ENCODE results near the gene ARHGEF33.

The ARHGEF33 gene

DNA sequence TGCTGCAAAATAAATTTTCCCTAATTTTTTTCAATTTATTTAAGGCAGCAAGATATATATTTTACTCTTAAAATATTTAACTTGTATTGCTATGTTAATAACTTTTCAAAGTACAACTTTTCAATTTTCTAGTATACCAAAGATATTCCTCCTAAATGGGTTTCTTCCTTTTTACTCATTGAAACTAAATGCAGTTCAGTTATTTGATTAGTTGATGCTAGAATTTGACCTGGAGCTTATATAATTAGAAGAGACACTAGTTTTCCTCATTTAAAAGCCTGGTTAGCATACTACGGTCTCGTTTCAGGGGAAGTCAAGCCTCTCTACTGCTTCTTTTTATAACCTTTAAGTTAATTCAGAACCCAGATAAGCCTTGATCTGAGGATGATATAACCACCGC is at the start of gene ARHGEF33:
Gene ARHGEF33 (plus strand): TSS at position 301 of the 400 bp plus-strand sequence. CDS start 29,573 bp downstream, outside the sequence.
- no peak for ATAC-seq

DNA sequence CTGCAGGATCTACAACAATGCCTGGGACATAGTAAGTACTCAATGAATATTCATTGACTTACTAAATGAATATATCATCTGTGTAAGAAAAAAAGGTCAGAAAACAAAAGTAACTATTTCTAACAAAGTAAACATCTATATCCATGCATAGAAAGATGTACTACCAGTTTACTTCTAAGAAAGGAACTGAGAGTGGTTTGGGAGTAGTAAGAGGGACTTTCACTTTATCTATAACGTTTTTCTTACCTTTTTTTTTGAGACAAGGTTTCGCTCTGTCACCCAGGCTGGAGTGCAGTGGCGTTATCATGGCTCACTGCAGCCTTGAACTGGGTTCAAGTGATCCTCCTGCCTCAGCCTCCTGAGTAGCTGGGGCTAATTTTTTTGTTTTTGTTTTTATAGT is 39.6 kb upstream of the ARHGEF33 start:
- ATAC-seq = no peak

DNA sequence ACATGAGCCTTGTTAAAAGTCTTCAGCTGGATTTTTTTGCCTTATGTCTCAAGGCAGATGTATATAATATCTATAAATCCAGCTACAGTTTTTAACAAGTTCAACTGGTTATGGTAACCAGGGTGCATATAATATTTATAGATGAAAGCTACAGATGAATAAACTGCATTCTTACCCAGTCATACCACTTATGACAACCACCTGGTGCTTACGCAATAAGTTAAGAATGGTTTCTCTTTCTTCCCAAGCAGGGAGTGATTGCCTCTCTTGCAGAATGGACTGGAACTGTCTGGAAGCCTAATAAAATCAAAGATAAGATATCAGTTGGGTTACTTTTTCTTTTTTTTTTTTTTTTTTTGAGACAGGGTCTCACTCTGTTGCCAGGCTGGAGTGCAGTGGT is 33.5 kb upstream of the ARHGEF33 start:
- no peak for ATAC-seq

DNA sequence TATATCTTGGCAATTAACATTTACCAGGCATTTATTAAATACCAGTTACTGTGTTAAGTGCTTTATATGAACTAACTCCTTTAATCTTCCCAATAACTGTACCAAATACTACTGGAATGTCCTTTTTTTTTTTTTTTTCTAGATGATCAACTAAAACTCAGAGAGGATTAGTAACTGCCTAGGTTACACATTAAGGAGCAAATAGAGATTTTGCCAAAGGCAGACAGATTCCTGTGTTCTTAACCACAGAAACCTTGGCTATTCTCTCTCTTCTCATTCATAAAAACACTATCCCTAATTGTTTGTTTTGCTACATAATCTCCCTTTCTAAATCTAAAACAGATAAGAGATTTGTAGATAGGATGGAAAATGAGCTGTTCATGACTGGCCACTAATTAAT is 27.2 kb upstream of the ARHGEF33 start:
- ATAC-seq = no peak

DNA sequence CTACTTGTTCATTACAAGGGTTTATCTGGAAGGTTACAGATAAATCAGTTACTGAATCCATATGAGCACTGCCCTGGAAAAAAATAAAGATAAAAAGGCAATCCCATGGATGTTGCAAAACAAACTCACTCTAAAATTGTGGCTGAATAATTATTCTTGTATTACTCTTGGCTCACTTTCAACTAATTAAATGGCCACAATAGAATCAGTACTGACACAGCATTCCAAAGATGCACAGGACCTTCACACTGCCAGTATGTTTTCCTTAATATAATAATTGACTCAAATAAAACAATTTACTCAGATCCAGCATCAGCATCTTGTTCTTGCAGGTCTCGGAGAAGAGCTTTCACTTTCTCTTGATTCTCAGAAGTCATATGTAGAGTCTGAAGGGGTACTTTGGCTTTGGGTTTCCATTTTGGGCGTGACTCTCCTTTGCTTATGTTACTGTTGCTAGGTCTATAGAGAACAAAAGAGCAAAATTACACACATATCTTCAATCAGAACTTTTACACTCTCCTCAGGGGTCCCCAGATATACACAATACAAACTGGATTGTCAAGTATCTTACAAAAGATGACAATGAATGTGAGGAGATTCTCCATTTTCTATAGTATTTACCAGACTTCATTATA is 26.5 kb upstream of the ARHGEF33 start:
- ATAC-seq = peak; percentile 55 to 80

DNA sequence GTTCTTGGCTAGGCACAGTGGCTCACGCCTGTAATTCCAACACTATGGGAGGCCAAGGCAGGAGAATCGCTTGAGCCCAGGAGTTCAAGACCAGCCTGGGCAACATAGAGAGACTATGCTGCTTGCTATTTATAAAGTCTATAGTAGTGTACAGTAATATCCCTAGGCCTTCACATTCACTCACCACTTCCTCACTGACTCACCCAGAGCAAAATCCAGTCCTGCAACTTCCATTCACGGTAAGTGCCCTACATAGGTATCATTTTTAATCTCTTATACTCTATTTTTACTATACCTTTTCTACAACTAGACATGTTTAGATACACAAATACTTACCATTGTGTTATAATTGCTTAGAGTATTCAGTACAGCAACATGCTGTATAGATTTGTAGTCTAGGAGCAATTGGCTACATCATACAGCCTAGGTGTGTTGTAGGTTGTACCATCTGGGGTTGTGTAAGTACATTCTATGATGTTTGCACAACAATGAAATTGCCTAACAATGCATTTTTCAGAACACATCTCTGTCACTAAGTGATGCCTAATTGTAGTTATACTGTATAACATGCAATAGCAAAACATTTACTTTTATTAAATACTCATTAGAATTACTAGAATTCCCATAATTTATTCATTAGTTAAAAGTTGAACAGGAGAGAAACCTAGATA is 22.8 kb upstream of the ARHGEF33 start:
- ATAC-seq = peak; percentile 32 to 57

DNA sequence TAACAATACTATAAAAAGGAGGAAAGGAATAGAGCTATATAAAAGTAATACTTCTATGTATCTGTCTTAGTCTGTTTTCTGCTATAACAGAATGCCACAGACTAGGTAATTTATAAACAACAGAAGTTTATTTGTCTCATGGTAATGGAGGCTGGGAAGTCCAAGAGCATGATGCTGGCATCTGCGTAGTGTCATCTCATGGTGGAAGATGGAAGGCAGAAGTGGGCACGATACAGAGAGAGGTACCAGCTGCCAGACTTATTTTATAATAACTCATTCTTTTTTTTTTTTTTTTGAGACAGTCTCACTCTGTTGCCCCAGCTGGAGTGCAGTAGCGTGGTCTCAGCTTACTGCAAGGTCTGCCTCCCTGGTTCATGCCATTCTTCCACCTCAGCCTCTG is 18.2 kb upstream of the ARHGEF33 start:
- no peak for ATAC-seq

DNA sequence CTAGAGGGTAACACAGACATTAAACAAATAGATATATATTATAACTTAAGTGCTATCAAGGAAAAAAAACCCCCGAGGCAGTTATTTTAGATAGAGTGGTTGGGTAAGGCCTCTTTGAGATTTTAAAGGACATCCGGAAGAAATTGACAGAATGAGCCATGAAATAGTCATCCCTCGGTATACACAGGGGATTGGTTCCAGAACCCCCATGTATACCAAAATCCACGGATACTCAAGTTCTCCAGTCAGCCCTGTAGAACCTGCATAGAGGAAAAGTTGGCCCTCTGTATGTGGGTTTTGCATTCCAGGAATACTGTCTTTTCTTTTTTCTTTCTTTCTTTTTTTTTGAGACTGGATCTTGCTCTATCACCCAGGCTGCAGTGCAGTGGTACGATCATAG is 15.9 kb upstream of the ARHGEF33 start:
- ATAC-seq = no peak

DNA sequence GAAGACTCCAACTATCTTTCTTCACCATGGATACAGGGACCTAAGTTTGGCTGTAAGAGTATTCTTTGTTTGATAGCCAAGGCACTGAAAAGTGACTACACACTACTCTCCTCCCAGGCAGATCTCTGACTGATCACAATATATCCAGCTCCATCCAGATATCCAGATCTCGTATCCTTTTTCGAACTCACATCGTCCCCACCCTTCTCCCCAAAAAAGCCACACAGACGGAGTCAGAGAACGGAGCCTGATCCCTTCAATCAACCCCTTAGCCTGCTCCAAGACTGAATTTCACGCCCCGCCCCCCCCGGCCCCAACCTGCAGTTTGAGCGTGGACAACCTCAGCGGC is 14.5 kb upstream of the ARHGEF33 start:
- no peak for ATAC-seq

DNA sequence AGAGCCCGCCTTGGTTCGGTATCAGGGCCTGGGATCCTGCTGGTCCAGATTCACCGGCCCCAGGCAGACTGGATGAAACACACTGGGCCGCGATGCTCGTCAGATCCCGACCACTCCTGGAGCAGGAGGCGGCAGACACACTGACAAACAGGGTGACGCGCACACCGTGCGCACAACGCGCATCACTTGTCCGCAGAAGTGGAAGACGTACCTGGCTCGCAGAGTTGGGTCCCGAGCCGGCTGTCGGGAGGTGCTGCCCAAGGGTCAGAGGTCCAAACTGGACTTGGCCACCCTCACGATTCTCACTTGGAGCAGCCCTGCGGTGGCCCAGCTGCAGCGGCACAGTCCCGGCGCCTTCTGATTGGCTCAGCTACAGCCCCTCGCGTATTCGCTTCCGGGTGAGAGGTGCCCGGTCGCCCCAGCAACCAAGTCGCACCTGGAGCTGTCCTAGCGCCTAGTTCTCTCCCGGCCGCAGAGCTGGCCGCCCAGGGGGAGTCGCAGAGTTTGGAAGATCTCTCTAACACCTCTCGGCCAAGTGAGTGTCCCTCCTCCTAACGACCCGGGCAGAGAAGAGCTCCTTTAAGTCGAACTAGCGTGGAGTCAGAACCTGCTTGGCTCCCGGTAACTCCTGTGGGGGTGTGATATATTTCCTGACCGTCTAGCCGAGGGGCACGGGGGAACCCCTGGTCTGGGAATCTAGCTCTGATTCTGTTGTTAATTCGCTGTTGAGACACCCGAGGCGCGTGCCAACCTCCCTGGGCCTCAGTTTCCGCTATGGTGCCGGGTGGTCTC is 13.9 kb upstream of the ARHGEF33 start, which contains the start of the genes DHX57 and MORN2:
Gene DHX57 (minus strand): TSS at position 359 of the 792 bp plus-strand sequence. CDS start 7,529 bp downstream, outside the sequence.
Gene MORN2 (plus strand): TSS at position 401 of the 792 bp plus-strand sequence.
- peak; percentile 99 for ATAC-seq

DNA sequence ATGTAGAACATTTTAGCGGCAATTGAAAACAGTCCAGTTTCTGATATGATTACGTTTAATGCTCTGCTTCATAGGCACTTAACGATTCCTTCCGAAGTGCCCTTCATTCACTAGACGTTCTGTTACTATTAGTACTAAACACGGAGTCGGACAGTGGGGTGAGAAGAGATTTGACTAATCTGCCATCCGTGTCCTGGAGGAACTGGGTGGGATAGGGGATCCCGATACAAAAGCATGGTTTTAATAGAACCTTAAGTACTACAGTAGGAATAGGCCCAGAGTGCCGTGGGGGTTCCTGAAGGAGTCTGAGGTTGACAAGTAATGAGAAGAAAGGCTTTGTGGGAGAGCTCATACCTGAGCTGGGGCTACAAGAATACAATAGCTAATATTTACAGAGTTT is 13.3 kb upstream of the ARHGEF33 start:
- ATAC-seq = no peak

DNA sequence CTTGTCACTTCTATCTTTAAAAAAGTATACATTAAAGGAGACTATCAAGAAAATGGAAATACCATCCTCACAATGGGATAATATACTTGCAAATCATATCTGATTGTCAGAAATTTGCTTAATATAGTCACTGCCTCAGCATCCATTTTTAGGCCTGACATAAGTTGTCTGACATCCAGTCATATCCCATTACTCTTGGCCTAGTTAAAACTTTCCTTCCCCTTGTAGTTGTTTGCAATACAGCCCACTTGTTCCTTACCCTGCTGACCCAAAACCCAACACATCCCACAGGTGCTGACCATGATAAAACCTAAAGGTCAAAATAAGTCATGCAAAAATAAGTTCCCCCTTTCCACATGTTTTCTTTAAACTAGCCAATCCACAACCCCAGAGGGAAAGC is 3.6 kb upstream of the ARHGEF33 start:
- ATAC-seq = no peak

DNA sequence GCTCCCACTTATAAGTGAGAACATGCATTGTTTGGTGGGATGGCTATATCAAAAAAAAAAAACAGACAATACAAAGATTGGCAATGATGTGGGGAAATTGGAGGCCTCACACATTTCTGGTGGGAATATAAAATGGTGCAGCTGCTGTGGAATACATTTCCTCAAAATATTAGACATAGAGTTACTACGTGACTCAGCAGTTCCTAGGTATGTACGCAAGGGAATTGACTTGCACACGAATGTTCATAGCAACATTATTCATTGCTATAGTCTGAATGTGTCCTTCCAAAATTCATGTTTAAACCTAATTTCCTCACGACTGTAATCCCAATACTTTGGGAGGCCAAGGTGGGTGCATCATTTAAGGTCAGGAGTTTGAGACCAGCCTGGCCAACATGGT is 2.3 kb upstream of the ARHGEF33 start:
- no peak for ATAC-seq

DNA sequence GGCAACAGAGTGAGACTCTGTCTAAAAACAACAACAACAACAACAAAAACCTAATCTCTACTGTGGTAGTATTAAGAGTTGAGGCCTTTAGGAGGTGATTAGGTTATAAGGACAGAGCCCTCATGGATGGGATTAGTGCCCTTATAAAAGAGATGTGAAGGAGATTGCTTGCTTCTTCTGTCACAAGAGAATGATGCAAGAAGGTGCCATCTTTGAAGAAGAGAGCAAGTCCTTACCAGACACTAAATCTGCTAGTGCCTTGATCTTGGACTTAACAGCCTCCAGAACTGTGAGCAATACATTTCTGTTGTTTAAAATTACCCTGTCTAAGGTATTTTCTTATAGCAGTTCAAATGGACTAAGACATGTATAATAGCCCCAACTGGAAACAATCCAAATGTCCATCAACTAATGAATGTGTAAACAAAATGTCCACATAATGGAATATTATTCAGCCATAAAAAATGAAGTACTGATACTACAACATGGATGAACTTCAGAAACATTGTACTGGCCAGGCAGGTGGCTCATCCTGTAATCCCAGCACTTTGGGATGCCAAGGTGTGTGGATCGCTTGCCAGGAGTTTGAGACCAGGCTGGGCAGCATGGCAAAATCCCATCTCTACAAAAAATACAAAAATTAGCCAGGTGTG is 1.6 kb upstream of the ARHGEF33 start:
- ATAC-seq = no peak

DNA sequence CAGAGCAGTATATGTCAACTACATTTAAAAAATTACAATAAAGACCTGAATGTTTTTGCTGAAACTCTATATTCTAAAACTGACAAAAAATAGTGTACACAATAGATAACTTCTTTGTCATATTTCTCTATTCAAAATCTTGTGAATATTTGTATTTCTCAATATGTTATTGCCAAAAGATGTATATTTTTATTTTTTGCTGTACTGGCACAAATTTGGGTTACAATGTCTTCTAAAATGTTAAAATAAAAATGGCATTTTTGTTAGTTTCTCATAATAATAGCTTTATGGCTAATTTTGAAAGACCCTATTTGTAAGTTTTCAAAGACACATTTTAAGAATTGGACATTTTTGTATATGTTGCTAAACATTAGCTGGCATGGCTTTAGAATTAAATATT is 630 bp upstream of the ARHGEF33 start:
- ATAC-seq = no peak

DNA sequence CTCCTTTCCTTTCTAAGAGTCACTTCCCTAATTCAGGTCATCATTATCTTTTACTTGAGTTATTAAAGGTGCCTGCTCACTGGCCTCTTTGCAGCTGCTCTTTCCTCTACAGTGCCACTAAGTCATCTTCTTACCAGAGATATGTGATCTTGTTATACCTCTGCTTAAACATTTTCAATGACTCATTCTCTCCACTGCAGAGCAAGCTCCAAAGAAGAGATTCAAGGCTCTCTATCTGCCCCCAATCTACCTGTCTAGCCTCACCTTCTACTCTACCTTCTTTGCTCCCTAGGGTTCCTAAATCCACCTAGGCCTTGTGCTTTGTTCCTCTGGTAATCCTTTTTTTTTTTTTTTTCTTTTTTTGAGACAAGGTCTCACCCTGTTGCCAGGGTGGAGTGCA is 3.1 kb downstream of the ARHGEF33 start:
- peak; percentile 53 to 55 for ATAC-seq

DNA sequence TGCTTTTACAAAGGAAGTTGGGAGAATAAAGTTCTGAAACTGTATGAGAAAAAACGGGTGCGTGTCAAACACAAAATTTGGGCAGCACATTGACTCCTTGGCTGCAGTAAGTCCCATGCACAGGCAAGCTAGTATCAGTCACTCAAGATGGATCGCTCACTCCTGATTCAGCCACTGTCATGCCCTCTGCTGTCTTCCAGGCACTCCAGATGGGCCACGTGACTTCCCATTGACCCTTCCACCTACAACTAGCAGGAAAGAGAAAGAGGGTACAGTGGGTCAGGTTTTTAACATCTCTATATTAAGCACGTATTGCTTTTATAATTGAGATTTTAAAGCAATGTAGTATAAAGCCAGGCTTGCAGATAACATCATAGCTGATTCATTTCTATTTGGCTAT is 8.6 kb downstream of the ARHGEF33 start:
- no peak for ATAC-seq

DNA sequence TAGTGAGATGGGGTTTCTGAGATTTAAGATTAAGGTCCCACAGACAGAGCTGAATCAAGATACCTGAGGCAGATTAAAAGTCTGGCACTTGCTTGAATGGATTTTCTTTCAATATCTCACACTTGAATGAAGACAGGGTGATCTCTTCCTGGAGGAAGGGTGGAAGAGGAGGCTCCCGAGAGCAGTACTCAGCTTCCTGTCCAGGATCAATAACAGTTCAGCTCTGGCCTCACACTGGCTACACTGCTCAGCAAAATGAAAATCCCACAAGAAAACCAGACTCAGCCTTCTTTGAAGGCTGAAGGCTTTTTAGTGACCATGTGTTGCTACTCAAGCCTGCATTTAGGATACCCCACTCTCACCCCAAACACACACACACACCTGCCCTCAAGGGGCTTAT is 11.1 kb downstream of the ARHGEF33 start:
- ATAC-seq = no peak

DNA sequence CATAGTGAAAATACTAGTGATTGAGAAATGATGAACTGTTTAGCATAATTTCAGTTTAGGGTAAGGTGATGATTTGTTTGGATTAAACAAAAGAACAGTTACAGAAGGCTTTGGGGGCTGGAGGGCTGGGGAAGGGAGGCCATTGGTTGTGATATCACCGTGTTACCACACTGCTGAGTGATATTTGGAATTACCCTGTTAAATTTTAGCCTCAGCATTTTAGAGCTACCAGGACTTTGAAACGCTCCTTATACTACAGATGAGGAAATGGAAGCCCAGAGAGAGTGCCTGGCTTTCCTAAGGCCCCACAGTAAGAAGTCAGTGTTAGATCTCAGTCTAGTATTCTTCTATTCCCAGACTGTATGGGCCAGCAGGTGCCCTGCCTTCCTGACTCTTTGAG is 15.6 kb downstream of the ARHGEF33 start:
- ATAC-seq = no peak

DNA sequence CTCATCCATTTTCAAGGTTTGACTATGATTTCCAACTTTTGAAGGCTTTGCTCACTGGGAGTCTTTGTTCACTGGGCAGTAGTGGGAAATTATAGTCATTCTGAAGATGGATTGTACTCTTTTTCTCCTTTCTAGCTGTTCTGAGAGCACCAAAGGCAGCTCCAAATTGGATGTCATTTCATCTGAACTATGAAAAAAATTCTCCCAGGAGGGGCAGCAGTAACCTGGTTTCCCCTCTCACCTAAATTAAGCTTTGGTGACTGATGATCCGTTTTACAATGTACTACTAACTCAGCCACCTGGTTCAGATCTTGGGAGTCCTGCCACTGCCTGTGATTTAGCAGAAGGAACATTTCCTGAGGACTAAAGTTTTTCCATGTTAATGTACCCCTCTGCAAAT is 17.6 kb downstream of the ARHGEF33 start:
- ATAC-seq = no peak

DNA sequence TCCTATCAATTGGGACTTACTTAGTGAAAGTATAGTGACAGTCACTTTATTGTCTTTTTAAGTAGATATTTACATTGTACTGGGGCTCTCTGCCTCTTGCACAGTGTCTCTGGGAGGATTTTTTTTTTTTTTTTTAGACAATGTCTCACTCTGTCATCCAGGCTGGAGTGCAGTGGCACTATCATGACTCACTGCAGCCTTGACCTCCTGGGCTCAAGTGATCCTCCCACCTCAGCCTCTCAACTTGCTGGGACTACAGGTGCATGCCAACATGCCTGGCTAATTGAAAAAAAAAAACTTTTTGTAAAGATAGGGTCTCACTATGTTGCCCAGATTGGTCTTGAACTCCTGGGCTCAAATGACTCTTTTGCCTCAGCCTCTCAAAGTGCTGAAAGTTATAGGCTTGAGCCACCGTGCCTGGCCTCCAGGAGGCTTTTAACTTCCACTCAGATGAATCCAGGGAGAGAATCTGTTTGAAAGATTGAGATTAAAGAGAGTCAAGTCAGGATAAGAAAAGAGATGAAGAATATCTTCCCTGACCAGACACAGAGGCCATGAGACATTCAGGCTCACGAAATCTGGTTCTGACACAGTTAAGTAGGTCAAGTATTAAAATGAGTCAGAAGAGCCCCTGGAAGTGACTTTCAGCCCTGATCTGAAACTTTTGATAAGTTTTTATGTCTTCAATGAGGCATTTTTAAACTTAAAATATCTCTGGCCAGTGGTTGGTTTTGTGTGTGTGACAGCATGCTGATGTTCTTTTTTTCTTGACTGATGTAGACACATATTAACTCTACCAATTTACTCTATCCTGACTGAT is 18.3 kb downstream of the ARHGEF33 start:
- peak; percentile 77 to 85 for ATAC-seq

DNA sequence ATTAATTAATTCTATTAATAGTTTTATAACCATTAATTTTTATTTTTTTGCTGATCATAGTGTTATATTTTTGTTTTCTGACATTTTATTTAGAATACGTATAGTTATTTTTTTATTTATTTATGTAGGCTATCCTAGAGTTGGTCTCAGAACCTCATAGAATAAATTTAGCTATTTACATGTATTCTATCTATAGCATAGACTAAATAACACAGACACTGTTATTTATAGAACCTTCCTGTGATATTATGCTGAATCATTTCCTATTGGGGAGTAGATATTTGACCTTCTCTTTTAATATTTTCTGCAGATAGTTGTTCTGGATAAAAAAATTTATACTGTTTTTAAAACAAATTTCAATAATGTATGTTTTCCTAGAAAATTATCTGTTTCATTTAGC is 20.2 kb downstream of the ARHGEF33 start:
- no peak for ATAC-seq
